Muscle of arm (tissue), 12 donors: Measurements from ENCODE around the gene LAG3. TPM values are rescaled to one million over a fixed set of nuclear protein-coding genes. Genes with fewer than 3 reads are reported as not detected.

Source experiments
- DNase-seq: peaks from one replicate; pipeline ENCODE4 v3.0.0-alpha.2; 2013
- polyA plus RNA-seq, 12 donors: library from polyadenylated mRNA; unstranded; fragments of 120-200 nt; gene quantifications; one replicate each; pipeline ENCODE4 v1.2.1, GENCODE V29; 2013; ENCODE audit not compliant: insufficient read length in 12 of 12

LAG3 gene
- polyA plus RNA-seq, 12 donors, result 0.16 to 1.4 (median 0.60) TPM; not detected in 2

DNA sequence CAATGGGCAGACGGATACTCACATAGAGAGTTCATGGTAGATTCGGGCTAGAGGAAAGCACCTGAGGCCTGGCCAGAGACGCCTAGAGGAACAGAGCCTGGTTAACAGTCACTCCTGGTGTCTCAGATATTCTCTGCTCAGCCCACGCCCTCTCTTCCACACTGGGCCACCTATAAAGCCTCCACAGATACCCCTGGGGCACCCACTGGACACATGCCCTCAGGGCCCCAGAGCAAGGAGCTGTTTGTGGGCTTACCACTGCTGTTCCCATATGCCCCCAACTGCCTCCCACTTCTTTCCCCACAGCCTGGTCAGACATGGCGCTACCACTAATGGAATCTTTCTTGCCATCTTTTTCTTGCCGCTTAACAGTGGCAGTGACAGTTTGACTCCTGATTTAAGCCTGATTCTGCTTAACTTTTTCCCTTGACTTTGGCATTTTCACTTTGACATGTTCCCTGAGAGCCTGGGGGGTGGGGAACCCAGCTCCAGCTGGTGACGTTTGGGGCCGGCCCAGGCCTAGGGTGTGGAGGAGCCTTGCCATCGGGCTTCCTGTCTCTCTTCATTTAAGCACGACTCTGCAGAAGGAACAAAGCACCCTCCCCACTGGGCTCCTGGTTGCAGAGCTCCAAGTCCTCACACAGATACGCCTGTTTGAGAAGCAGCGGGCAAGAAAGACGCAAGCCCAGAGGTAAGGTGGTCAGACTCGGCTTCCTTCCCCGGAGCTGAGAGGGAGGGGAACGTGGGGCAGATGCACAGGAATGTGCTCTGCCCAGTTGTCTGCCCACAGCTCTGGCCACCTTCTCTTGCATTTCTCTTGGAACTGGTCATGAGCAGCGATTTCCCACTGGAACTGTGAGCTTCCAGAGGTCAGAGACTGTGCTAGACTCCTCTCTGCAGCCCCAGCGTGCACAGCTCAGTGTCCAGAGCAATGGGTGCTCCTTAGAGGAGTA is 16.9 kb downstream of the LAG3 start, which contains the start of gene CD4:
Gene CD4, plus strand, starts transcription at position 557 of the 953 bp plus-strand sequence. CDS start 10,611 bp downstream, outside the sequence.
- DNase-seq, result no peak

DNA sequence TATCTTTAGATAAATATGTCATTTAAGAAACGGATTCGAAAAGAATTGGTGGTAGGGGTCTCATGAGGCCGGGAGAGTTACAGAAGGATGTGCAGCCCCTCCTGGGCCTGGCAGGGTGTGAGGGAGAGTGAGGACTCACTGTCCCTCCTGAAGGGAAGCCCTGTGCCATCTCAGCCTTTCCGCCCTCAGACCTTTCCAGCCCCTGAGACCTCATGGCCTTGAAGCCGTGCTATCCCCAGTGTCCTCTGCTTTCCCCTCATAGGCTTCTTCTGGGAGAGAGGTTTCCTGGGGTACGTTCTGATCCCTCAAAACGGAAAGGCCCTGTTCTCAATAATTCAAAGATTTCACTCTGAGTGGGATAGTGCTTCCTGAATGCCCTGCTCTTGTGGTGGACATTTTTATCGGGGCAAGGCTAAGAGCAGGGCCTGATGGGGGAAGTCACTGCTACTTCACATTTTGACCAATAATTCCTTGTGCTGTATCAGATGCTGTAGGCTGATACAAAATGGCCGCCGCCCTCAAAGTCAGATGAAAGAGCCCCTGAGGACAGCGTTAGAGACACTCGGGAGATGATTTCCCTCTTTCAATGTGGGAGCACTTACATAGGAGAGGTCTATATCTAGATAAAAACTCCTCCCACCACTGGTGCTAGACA is 18.3 kb downstream of the LAG3 start:
- no peak for DNase-seq

DNA sequence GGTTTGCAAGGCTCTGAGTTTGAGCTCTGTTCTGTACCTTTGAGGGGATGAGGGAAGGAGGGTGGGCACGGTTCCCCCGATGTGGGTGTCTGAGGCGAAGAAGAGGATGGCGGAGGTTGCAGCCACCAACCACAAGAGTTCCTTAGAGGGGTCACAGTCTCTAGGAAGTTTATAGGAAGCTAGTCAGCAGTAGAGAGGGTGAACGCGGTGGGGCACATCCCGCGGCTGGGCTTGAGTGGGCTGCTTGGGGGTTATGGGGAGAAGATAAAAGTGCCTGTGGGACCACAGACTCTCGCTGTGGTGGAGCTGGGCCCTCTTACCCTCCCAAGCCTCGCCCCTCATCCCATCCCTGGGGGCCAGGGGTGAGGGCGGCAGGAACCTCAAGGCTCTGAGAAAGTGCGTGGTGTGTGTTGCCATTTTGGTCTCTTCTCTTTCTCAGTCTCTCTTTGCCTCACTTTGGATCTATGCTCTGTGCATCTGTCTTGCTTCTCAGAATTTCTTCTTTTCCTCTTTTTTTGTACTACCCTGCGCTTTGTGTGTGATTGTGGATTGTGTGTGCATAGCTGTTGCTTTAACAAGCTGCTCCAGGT is 19.7 kb downstream of the LAG3 start:
- no peak for DNase-seq

DNA sequence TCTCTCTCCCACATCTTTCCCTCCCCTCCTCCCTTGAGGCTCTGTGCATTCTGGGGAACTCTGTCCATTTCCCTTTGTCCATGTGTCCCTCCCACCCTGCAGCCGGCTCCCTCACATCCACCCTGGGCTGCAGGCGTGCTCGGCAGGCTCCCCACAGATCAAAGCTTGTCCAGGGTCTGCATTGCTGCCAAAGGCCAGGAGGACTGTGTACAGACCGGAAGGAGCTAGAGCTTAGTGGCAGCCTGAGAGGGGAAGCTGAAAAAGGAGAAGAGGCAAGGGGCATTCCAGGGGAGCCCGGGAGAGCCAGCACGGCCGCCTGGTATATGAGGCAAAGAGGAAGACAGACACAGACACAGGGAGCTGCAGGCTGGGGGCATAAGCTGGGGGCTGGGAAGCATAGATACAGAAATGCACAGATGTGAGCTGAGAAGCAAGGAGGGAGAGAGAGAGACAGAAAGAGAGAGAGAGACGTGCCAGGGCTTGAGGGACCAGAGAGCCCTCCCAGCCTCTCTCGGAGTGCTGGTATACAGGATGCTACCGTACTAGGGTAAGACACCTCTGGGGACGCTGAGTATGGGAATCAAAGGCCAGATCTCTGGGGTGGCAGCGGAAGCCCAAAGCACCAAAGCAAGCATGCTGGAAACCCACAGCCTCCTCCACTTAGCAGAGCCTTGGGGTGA is 20.3 kb downstream of the LAG3 start:
- no peak for DNase-seq

DNA sequence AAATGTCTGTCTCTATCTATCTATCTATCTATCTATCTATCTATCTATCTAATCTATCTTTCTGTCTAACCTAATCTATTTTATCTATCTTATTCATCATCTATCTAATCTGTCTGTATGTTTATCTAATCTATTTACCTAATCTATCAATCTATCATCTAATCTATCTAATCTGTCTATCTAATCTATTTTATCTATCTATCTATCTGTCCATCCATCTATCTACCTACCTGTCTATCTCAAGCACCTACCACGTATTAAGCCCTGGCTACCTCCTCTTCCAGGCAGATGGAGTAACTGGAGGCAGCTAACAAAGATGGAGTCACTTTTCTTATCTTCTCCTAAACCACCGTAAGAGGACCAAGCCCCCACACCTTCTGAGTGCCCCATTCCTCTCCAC is 22.8 kb downstream of the LAG3 start:
- DNase-seq, result no peak

DNA sequence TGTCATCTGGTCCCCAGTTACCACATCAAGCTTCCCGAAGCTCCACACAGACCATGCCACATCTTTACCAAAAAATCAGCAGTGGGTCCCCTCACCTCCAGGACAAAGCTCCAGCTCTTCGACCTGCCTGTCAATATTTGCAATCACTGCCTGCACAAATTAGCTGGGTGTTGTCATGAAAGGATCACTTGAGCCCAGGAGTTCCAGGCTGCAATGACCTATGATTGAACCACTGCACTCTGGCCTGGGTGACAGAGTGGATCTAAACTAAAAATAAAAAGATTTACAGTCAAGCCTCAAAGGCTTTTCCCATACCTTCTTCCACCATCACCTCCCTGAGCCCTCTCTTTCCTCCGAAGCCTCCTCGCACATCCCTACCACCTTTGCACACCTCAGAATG is 24.3 kb downstream of the LAG3 start:
- DNase-seq, result no peak

DNA sequence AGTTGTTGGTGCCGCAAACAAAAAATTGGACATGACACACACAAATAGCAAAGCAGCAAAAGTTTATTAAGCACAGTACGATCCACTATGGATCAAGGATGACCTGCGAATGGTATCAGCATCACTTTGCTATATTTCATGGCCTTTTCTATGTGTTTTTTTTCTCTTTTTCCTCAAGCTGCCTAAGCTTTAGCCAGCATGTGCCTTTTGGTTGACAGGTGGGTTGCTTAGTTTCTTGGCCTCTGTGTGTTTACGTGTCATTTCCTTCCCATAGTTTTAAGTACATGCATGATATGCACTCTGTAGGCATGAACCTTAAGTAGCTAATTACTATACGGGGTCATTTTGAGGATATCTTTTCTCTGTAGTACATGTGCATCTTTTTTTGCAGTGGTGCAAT is 26.8 kb downstream of the LAG3 start:
- no peak for DNase-seq

DNA sequence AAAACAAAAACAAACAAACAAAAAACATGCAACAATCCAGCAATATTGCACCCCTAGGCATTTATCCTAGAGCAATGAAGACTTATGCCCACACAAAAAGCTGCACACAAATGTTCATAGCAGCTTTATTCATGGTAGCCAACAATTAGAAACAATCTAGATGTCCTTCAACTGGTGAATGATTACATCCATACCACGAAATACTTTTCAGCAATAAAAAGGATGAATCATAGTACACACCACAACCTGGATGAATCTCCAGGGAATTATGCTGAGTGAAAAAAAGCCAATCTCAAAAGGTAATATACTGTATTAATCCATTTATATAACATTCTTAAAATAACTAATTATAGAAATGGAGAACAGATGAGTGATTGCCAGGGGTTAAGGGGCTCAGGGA is 34.9 kb downstream of the LAG3 start:
- no peak for DNase-seq

DNA sequence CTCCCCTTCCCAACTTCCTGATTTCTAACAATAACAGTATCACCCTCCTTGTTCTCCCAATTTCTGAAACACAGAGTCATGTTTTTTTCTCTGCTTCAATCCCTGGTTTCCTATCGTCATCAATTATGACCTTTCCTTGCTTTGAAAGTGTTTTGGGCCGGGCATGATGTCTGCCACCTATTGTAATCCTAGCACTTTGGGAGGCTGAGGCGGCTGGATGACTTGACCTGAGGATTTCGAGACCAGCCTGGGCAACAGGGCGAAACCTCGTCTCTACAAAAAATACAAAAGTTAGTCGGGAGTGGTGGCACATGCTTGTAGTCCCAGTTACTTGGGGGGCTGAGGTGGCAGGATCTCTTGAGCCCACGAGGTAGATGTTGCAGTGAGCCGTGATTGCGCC is 36.7 kb downstream of the LAG3 start:
- DNase-seq, result no peak

DNA sequence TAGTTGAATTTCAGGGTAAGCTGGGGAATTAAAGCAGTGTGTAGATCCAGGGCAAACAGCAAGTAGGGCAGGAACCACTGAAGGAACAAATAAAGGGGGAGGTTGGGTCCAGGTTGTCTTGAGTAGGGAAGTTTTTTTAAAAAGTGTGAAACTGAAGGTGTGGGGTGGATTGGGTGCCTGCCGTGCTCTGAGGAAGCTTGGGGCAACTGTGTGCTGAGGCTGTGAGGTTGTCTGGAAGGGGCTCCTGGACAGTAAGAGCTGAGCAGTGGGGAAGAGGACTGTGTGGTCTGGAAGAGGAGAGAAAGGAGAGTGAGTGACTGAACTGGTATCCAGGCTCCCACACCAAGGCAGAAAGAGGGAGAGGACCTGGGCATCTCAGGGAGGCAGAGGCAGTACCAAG is 38.4 kb downstream of the LAG3 start:
- no peak for DNase-seq

DNA sequence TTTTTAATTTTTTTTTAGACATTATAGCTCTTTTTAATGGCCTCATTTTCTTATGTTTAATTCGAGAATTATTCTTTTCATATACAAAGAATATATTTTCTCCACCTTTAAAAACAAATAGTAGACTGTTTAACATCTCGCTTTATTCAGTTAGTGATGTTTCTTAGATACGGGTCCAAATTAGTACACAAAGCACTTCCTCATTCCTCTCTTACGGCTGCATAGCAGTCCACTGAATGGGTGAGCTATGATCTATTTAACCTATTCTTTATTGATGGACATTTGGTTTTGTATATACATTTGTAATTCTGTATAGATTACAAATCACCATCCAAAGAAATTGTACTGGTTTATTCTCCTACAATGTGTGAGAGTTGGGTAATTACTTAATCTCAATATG is 41.0 kb downstream of the LAG3 start:
- no peak for DNase-seq

DNA sequence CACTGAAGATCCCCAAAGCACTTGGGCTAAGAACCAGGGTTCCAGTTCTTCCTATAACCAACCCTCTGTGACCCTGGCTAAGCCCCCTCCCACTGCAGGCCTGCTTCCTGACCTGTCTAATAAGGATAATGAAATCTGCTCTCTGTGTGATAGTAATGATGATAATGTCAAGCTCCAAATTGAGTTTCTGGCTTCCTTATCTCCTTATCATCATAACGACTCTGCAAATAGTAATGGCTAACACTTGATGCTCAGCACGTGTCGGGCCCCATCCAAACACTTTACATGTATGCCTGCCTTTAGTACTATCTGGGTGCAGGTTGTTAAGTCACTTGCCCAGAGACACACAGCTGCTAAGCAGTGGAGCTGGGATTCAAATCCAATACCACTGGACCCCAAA is 44.3 kb downstream of the LAG3 start:
- no peak for DNase-seq

DNA sequence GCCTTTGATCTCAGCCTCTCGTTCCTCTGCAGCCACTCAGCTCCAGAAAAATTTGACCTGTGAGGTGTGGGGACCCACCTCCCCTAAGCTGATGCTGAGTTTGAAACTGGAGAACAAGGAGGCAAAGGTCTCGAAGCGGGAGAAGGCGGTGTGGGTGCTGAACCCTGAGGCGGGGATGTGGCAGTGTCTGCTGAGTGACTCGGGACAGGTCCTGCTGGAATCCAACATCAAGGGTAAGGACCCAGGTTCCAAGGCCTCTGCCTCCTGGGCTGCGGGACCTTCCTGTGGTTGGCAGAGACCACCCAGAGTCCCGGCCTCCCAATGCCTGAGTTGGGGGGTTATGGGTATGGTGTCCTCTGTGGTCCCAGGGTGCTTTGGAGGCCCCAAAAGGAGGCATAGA is 44.8 kb downstream of the LAG3 start:
- no peak for DNase-seq

DNA sequence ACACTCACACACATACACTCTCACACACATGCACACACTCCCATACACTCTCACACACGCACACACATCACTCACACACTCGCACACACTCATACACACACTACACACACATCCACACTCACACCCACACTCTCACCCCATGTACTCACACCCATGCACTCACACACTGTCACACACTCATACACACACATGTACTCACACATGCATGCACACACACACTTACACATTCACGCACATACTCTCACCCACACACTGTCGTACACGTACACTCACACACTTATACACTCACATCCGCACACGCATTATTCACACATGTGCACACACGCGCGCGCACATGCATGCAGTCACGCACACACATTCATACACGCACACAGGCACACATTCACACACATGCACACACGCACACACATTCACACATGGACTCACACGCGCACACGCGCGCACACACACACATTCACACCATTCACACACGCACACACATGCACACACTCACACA is 45.4 kb downstream of the LAG3 start:
- no peak for DNase-seq

DNA sequence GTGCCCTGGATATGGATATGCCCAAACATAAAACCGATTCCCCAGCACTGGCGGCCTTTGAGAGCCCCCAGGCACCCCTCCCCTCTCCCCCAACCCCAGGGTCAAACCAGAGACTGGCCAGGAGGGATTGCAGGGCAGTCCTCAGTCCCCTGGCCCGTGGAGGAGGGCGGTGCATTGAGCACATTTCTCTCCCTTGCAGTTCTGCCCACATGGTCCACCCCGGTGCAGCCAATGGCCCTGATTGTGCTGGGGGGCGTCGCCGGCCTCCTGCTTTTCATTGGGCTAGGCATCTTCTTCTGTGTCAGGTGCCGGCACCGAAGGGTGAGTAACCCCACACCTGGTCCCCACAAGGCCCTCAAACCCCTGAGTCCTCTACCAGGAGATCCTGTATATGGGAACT is 45.9 kb downstream of the LAG3 start:
- no peak for DNase-seq

DNA sequence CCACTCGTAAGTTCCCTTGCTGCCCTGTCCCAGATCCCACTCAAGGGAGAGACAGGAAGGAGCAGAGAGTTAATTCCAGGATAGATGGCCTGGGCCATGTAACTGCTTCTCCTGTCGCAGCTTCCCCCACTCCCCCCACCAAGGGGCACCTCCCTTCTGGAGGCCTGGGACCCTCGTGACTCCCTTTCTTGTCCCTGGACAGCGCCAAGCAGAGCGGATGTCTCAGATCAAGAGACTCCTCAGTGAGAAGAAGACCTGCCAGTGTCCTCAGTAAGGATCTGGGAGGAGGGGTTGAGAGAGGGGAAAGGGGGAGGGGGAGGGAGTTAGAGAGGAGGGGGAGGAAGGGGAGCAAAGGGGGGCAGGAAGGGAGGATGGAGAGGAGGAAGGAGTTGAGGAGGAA is 46.3 kb downstream of the LAG3 start:
- no peak for DNase-seq

DNA sequence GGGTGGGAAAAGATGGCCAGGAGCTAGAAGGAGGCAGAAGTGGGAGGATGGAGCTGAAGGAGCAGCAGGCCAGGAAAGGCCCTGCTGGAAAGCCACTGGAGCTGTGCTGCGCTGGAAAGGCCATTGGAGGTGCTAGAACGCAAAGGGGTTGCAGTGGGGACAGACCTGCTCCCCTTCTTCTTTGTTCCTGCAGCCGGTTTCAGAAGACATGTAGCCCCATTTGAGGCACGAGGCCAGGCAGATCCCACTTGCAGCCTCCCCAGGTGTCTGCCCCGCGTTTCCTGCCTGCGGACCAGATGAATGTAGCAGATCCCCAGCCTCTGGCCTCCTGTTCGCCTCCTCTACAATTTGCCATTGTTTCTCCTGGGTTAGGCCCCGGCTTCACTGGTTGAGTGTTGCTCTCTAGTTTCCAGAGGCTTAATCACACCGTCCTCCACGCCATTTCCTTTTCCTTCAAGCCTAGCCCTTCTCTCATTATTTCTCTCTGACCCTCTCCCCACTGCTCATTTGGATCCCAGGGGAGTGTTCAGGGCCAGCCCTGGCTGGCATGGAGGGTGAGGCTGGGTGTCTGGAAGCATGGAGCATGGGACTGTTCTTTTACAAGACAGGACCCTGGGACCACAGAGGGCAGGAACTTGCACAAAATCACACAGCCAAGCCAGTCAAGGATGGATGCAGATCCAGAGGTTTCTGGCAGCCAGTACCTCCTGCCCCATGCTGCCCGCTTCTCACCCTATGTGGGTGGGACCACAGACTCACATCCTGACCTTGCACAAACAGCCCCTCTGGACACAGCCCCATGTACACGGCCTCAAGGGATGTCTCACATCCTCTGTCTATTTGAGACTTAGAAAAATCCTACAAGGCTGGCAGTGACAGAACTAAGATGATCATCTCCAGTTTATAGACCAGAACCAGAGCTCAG is 47.0 kb downstream of the LAG3 start:
- no peak for DNase-seq

DNA sequence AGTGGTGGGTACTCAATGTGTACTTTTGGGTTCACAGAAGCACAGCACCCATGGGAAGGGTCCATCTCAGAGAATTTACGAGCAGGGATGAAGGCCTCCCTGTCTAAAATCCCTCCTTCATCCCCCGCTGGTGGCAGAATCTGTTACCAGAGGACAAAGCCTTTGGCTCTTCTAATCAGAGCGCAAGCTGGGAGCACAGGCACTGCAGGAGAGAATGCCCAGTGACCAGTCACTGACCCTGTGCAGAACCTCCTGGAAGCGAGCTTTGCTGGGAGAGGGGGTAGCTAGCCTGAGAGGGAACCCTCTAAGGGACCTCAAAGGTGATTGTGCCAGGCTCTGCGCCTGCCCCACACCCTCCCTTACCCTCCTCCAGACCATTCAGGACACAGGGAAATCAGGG is 47.8 kb downstream of the LAG3 start:
- no peak for DNase-seq

DNA sequence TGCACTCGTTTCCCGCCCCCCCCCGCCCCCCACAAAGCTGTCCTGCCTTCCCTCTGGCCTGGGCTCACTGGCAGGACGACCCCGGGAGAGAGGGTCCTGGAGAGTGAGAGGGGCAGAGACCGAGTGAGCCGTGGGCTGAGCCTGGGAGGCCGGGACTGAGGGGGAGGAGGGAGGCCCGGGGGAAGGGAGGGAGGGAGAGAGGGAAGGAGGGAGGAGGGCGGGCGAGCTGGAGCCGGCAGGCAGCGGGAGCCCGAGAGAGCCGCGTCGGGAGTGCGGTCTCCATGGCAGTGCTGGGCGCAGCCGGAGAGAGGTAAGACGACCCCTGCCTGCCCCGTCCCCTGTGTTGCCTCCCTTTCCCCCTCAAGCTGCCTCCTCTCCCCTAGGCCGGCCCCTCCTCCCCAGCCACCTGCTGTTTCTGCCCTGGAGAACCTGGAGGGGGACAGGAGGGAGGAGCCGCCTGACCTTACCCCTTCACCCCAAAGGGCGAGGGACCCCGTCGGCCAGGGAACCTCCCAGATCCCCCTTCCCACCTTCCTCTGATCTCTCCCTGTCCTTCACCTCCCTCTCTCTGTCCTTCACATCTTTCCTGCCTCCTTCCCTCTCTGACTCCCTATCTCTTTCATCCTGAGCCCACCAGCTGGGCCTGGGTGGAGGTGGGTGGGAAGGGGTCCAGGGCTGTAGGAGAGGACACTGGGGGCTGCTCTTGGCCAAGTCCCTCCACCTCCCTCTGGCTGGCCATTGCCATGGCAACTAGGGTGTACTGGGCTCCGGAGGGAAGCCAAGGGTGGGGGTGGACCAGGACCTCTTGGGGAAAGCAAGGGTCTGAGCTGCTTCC is 49.5 kb downstream of the LAG3 start, which contains the start of gene GPR162:
Gene GPR162, plus strand, starts transcription at position 231 of the 835 bp plus-strand sequence. CDS start 2,078 bp downstream, outside the sequence.
- DNase-seq, result peak; percentile 80
